HepG2 (cell line): Measurements from ENCODE around the gene SLC4A2. TPM values are rescaled to one million over a fixed set of nuclear protein-coding genes. Genes with fewer than 3 reads are reported as not detected.

ENCODE experiments used
- ATAC-seq: fragments of 200-7000 bp; cut with Tn5 transposase; 3 replicates; pipeline ENCODE4 v1.9.1; 2020; ENCODE audit warnings: mild to moderate bottlenecking, moderate library complexity
- BruUV-seq: library from RNA; stranded (reverse); fragments of 400-500 nt; replicated peaks from 2 replicates; lab custom pipeline; 2021; lab: Mats Ljungman, UMichigan
- CTCF ChIA-PET: fragments of 300-600 bp; formaldehyde crosslinking; extraction: SDS; loops from one replicate; lab custom pipeline; 2021; ENCODE audit warnings: low total read pairs, inconsistent platforms, low intra/inter-chr PET ratio; lab: Yijun Ruan, JAX
- POLR2A ChIA-PET: fragments of 350-600 bp; sonication (Branson Sonifier 250); formaldehyde crosslinking; loops from one replicate; lab custom pipeline; 2020; ENCODE audit warnings: antibody characterized with exemption, inconsistent platforms; lab: Yijun Ruan, JAX
- DNase-seq: peaks from one replicate; pipeline ENCODE4 v3.0.0-alpha.2; 2015; ENCODE audit warnings: low spot score
- FAIRE-seq: peaks from 3 replicates; lab custom pipeline; 2011; peaks lifted over from hg19 to GRCh38; lab: Jason Lieb, UNC
- H2AFZ ChIP-seq: one replicate; pipeline ENCODE4 v1.6.1; 2011; ENCODE audit warnings: low read length, inconsistent platforms
- H3K27ac ChIP-seq: fragments of 300-600 bp; 3 replicates; pipeline ENCODE4 v1.8.0; 2011; ENCODE audit warnings: mixed run types, mild to moderate bottlenecking, mixed read lengths, low read length, inconsistent platforms; ENCODE audit not compliant: insufficient read depth; ENCODE audit errors: extremely low read length
- H3K27me3 ChIP-seq, 2 experiments: fragments of 200-600 bp in 1 of 2; 2 replicates in 1 of 2; 3 replicates in 1 of 2; pipeline versions ENCODE4 v1.6.0 to v1.8.0; 2011; ENCODE audit warnings: low read length in 2 of 2, mild to moderate bottlenecking in 2 of 2, moderate library complexity in 2 of 2, inconsistent platforms in 1 of 2; ENCODE audit not compliant: insufficient read depth in 2 of 2, control insufficient read depth in 1 of 2
- H3K36me3 ChIP-seq, 2 experiments: fragments of 200-600 bp in 1 of 2; replicated peaks in 1 of 2; 2 replicates in 1 of 2; 3 replicates in 1 of 2; pipeline versions ENCODE4 v1.5.1 to v1.8.0; 2011; ENCODE audit warnings: low read length in 2 of 2, inconsistent platforms in 1 of 2; ENCODE audit not compliant: insufficient read depth in 2 of 2, control insufficient read depth in 1 of 2
- H3K4me1 ChIP-seq: 2 replicates; pipeline ENCODE4 v1.5.1; 2012; ENCODE audit warnings: low read length, inconsistent platforms; ENCODE audit not compliant: insufficient read depth
- H3K4me2 ChIP-seq: 2 replicates; pipeline ENCODE4 v1.6.0; 2011; ENCODE audit warnings: low read depth, low read length, inconsistent platforms
- H3K4me3 ChIP-seq, 3 experiments: fragments of 200-600 bp in 1 of 3; sonication (generic), shearing (Covaris generic) in 1 of 3; replicated peaks in 1 of 3; 2 replicates each; pipeline ENCODE4 v1.5.1; 2011 to 2016; ENCODE audit warnings: low read length in 3 of 3, inconsistent platforms in 2 of 3, low read depth in 2 of 3, mild to moderate bottlenecking in 2 of 3, control low read depth in 1 of 3, mixed read lengths in 1 of 3; ENCODE audit not compliant: insufficient read depth in 1 of 3
- H3K79me2 ChIP-seq: one replicate; pipeline ENCODE4 v1.6.1; 2011; ENCODE audit warnings: low read length, inconsistent platforms; ENCODE audit not compliant: insufficient read depth
- H3K9ac ChIP-seq: 2 replicates; pipeline ENCODE4 v1.6.0; 2011; ENCODE audit warnings: mild to moderate bottlenecking, low read depth, low read length, inconsistent platforms; ENCODE audit not compliant: insufficient read depth
- H3K9me3 ChIP-seq: 2 replicates; pipeline ENCODE4 v1.5.1; 2012; ENCODE audit warnings: mild to moderate bottlenecking, low read length
- H4K20me1 ChIP-seq: 2 replicates; pipeline ENCODE4 v1.6.0; 2011; ENCODE audit warnings: inconsistent platforms, mild to moderate bottlenecking, low read length, moderate library complexity; ENCODE audit not compliant: insufficient read depth
- HMG20A ChIP-seq: IDR thresholded peaks from 2 replicates; pipeline ENCODE4 v1.6.1; 2016; ENCODE audit warnings: borderline replicate concordance
- KDM5B ChIP-seq: sonication (generic); formaldehyde crosslinking; IDR thresholded peaks from 2 replicates; pipeline ENCODE4 v1.4.0; 2020; ENCODE audit warnings: missing genetic modification reagents, mild to moderate bottlenecking, borderline replicate concordance
- LCORL ChIP-seq, 2 experiments: fragments of 450-650 bp in 1 of 2; sonication (generic) in 1 of 2; formaldehyde crosslinking in 1 of 2; IDR thresholded peaks; 2 replicates each; pipeline versions ENCODE4 v1.5.0 to v1.6.1; 2017 to 2020; ENCODE audit warnings: antibody characterized with exemption in 1 of 2, missing genetic modification reagents in 1 of 2
- MIXL1 ChIP-seq: IDR thresholded peaks from 2 replicates; pipeline ENCODE4 v1.6.1; 2016
- RNF2 ChIP-seq: fragments of 450-650 bp; conservative IDR thresholded peaks from 2 replicates; pipeline ENCODE4 v1.6.1; 2016; ENCODE audit warnings: low read depth
- SIN3B ChIP-seq: fragments of 150-350 bp; IDR thresholded peaks from 2 replicates; pipeline ENCODE4 v1.6.1; 2014; ENCODE audit warnings: low read length
- ZFP37 ChIP-seq: sonication (generic); formaldehyde crosslinking; IDR thresholded peaks from 2 replicates; pipeline ENCODE4 v1.4.0; 2020; ENCODE audit warnings: missing genetic modification reagents, borderline replicate concordance
- ZMAT5 ChIP-seq: sonication (generic); formaldehyde crosslinking; IDR thresholded peaks from 2 replicates; pipeline ENCODE4 v1.5.0; 2020; ENCODE audit warnings: mild to moderate bottlenecking, low read depth, missing genetic modification reagents, borderline replicate concordance
- ZNF280D ChIP-seq: sonication (generic); formaldehyde crosslinking; IDR thresholded peaks from 2 replicates; pipeline ENCODE4 v1.5.1; 2020; ENCODE audit warnings: mild to moderate bottlenecking, missing genetic modification reagents
- ZNF337 ChIP-seq: sonication (generic); formaldehyde crosslinking; IDR thresholded peaks from 2 replicates; pipeline ENCODE4 v1.5.1; 2020; ENCODE audit warnings: missing genetic modification reagents, low read depth, mild to moderate bottlenecking, borderline replicate concordance
- ZNF547 ChIP-seq: sonication (generic); formaldehyde crosslinking; IDR thresholded peaks from 2 replicates; pipeline ENCODE4 v1.5.1; 2020; ENCODE audit warnings: mild to moderate bottlenecking, missing genetic modification reagents
- ZNF883 ChIP-seq: sonication (generic); formaldehyde crosslinking; IDR thresholded peaks from 2 replicates; pipeline ENCODE4 v1.5.1; 2020; ENCODE audit warnings: mild to moderate bottlenecking, missing genetic modification reagents; ENCODE audit errors: not compliant biosample characterization
- WGBS: methylation state at CpG from one replicate; pipeline ENCODE4 v1.1.6; 2017; ENCODE audit warnings: low lambda C conversion rate; 5-methylcytosine and 5-hydroxymethylcytosine counted together
- in situ Hi-C: cut with HindIII; loops from 2 replicates; pipeline ENCODE4 v1.10.0; 2017; ENCODE audit warnings: low pct_unique_long_range_greater_than_20kb; ENCODE audit not compliant: extremely low pct_ligation_motif_present
- intact Hi-C: fragments of 100-400 bp; cut with micrococcal nuclease; formaldehyde crosslinking; loops from one replicate; pipeline ENCODE4 v1.10.0; 2022; ENCODE audit not compliant: unreplicated experiment
- polyA plus RNA-seq, 8 experiments: library from polyadenylated mRNA; depleted of rRNA in 3 of 8; stranded (reverse) in 7 of 8; unstranded in 1 of 8; fragments of >200 nt; fragmentation: Illumina TruSeq in 4 of 8; extraction: Trizol in 4 of 8; gene quantifications; 2 replicates each; pipeline versions ENCODE4 v1.2.1 to v1.2.3, GENCODE V29; 2011 to 2016; ENCODE audit warnings: low read depth in 4 of 8, missing spikeins in 1 of 8, mixed read lengths in 1 of 8; ENCODE audit not compliant: insufficient read depth in 1 of 8
- total RNA-seq, 5 experiments: library from RNA; depleted of rRNA; stranded (reverse); fragments of >200 nt; fragmentation: Illumina TruSeq; extraction: Trizol; gene quantifications; 2 replicates each; pipeline ENCODE4 v1.2.3, GENCODE V29; 2016; ENCODE audit warnings: low read depth in 1 of 5
- TF ChIP-seq, protein P1 (sequence below), 2 experiments: fragments of 450-650 bp in 1 of 2; sonication (generic) in 1 of 2; formaldehyde crosslinking; IDR thresholded peaks; 2 replicates each; pipeline versions ENCODE4 v1.5.0 to v1.8.0; 2020 to 2022; ENCODE audit warnings: mild to moderate bottlenecking in 1 of 2, missing genetic modification reagents in 1 of 2

The SLC4A2 gene
- total and polyA plus RNA-seq, 2 of the 13 experiments (the other 11 are each of a cell fraction or from before 2014, with no cell fraction given) = 51.9 to 73.4 TPM

- CTCF ChIA-PET = interaction anchor here (0.7 kb wide), 1 partner anchor 20 kb away, joined by 3 read pairs; no protein-coding TSS in a partner anchor
- no peaks in the 10 kb centered on the region for H3K27me3 ChIP-seq
- intact Hi-C loops = no loop called here
- TF ChIP-seq KDM5B (no peak), HMG20A (CRISPR knock-in tag) (no peak), LCORL (IDR thresholded peaks at IDR 0.05) (no peak), LCORL (CRISPR knock-in tag; IDR thresholded peaks at IDR 0.05) (no peak), SIN3B (no peak), ZNF280D (CRISPR knock-in tag) (no peak), ZFP37 (no peak), RNF2 (no peak), ZNF337 (CRISPR knock-in tag) (no peak), MIXL1 (no peak), ZMAT5 (CRISPR knock-in tag) (no peak), ZNF883 (CRISPR knock-in tag) (no peak), ZNF547 (CRISPR knock-in tag) (no peak)
- TF ChIP-seq, protein P1, sequence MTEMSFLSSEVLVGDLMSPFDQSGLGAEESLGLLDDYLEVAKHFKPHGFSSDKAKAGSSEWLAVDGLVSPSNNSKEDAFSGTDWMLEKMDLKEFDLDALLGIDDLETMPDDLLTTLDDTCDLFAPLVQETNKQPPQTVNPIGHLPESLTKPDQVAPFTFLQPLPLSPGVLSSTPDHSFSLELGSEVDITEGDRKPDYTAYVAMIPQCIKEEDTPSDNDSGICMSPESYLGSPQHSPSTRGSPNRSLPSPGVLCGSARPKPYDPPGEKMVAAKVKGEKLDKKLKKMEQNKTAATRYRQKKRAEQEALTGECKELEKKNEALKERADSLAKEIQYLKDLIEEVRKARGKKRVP (CRISPR knock-in tag; IDR thresholded peaks at IDR 0.05) = no peak
- 94% methylated on average over 7 of the region's 7 CpGs for WGBS
- ATAC-seq (no peak), FAIRE-seq (no peak), DNase-seq (no peak)
- no peak overlapping the region for H3K4me3 ChIP-seq
- H3K79me2 ChIP-seq = peaks cover 91% of the 10 kb centered on the region
- H3K9ac ChIP-seq = no peak overlapping the region
- no peak overlapping the region for H3K27ac ChIP-seq
- no peaks in the 10 kb centered on the region for H3K9me3 ChIP-seq
- peaks cover 8 to 35% of the 10 kb centered on the region in 2 experiments; a peak in 4 of 5 replicates for H3K36me3 ChIP-seq
- in situ Hi-C loops = no loop called here
- peaks cover 72% of the 10 kb centered on the region for H4K20me1 ChIP-seq
- H3K4me2 ChIP-seq = 0 out of 2 replicates have a peak overlapping the region, but pooled peaks have one; percentile 1
- H2AFZ ChIP-seq = no peak overlapping the region
- POLR2A ChIA-PET = no interaction called here
- H3K4me1 ChIP-seq = peaks cover 41% of the 10 kb centered on the region
- no TSS peak for BruUV-seq
Observed at GRCh38 chr7:151091003-151091402, 31.6 kb downstream of the SLC4A2 start.
